Measurements from ENCODE around the gene CWF19L1. TPM values are rescaled to one million over a fixed set of nuclear protein-coding genes. Genes with fewer than 3 reads are reported as not detected.
"Not testable (repeated sequence)": the region's sequence is repeated elsewhere in the genome, so short reads cannot be mapped to it uniquely, and the experiment has no call there.

The CWF19L1 gene
- polyA plus RNA-seq, 2 of the 4 experiments (the other 2 are of a cell fraction) = 24.7 to 30.2 TPM

- peak; percentile 93 to 97 for ATAC-seq
- Histone ChIP-seq H3K4me3 (peak within 1 kb of the TSS; percentile 79), H3K4me1 (peaks cover 27% of the 10 kb centered on the region), H3K27ac (peak within 1 kb of the TSS; percentile 89 to 95), H3K9me3 (no peaks in the 10 kb centered on the region), H3K4me2 (peak within 1 kb of the TSS; percentile 85)
- POLR2A ChIA-PET = interaction anchor here (0.5 to 1.6 kb wide), 12 partner anchors 11 to 309 kb away, joined by 3 to 8 read pairs (median 3); partner anchors contain the start of genes CWF19L1 and SCD
- CTCF ChIA-PET = interaction anchor here (0.6 to 1.1 kb wide), 5 partner anchors 12 to 269 kb away, joined by 3 to 6 read pairs (median 4); no protein-coding TSS in a partner anchor
- FAIRE-seq = peak; percentile 18
- TF ChIP-seq ZFP36 (IDR thresholded peaks at IDR 0.05; ENCODE audit: borderline replicate concordance, partially characterized antibody) = no peak
- no peak for TF ChIP-seq ATOH8 (CRISPR knock-in tag; IDR thresholded peaks at IDR 0.05; ENCODE audit: low read depth)
- peak; percentile 73 for TF ChIP-seq MAFK (IDR thresholded peaks at IDR 0.05; ENCODE audit: partially characterized antibody)
- TF ChIP-seq KDM5A (IDR thresholded peaks at IDR 0.05) = peak; percentile 60
- peak; percentile 92 for TF ChIP-seq POLR2A (IDR thresholded peaks at IDR 0.05; ENCODE audit: low read length)
- TF ChIP-seq TFCP2L1 (CRISPR knock-in tag; IDR thresholded peaks at IDR 0.05) = no peak
- TF ChIP-seq, protein P1, sequence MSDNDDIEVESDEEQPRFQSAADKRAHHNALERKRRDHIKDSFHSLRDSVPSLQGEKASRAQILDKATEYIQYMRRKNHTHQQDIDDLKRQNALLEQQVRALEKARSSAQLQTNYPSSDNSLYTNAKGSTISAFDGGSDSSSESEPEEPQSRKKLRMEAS (IDR thresholded peaks at IDR 0.05) = peak; percentile 83
- peak; percentile 96; the same call in 1 of the 2 replicates for TF ChIP-seq PHF8 (IDR thresholded peaks at IDR 0.05; ENCODE audit: borderline replicate concordance, low read depth)
- peak; percentile 79 for TF ChIP-seq E2F6 (IDR thresholded peaks at IDR 0.05; ENCODE audit: borderline replicate concordance, low read depth)
- TF ChIP-seq MYC (IDR thresholded peaks at IDR 0.05; ENCODE audit: borderline replicate concordance, low read length) = no peak
- TF ChIP-seq FOSB (CRISPR knock-in tag; IDR thresholded peaks at IDR 0.05) = no peak
- no peak for TF ChIP-seq CBX2 (IDR thresholded peaks at IDR 0.05; ENCODE audit: borderline replicate concordance, low read depth)
- peak; percentile 62 to 91; a peak in 4 of 5 replicates for TF ChIP-seq JUN (IDR thresholded peaks at IDR 0.05)
- TF ChIP-seq ELK1 (IDR thresholded peaks at IDR 0.05; ENCODE audit: low read depth, low read length) = no peak
- TF ChIP-seq KDM1A (IDR thresholded peaks at IDR 0.05; ENCODE audit: low read depth) = no peak
- TF ChIP-seq, protein P2, sequence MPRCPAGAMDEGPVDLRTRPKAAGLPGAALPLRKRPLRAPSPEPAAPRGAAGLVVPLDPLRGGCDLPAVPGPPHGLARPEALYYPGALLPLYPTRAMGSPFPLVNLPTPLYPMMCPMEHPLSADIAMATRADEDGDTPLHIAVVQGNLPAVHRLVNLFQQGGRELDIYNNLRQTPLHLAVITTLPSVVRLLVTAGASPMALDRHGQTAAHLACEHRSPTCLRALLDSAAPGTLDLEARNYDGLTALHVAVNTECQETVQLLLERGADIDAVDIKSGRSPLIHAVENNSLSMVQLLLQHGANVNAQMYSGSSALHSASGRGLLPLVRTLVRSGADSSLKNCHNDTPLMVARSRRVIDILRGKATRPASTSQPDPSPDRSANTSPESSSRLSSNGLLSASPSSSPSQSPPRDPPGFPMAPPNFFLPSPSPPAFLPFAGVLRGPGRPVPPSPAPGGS (IDR thresholded peaks at IDR 0.05) = peak; percentile 75; the same call in 1 of the 3 replicates
- DNase-seq (ENCODE audit: low read depth in 1 of 2, low spot score in 1 of 2) = peak; percentile 89 to 97
- 3% methylated on average over 30 of the region's 63 CpGs for WGBS (ENCODE audit: missing lambda C conversion rate)
Measured at GRCh38 chr10:100286051-100287033, 18.9 kb upstream of the CWF19L1 start, which contains the start of gene BLOC1S2. BLOC1S2 (minus strand) TSS chr10:100286680; CDS start chr10:100286659, 21 bp downstream.

- ChIA-PET POLR2A (interaction anchor here (1.6 kb wide), 1 partner anchor 10 kb away, joined by 8 read pairs; no protein-coding TSS in a partner anchor), CTCF (interaction anchor here (1.0 to 1.1 kb wide), 2 partner anchors 16 to 249 kb away, joined by 3 to 4 read pairs; no protein-coding TSS in a partner anchor)
- H3K9me3 ChIP-seq; DNase-seq (ENCODE audit: low read depth in 1 of 2, low spot score in 1 of 2); FAIRE-seq; ATAC-seq: not testable (repeated sequence)
- Histone ChIP-seq H3K4me1 (peaks cover 27% of the 10 kb centered on the region), H3K27ac (peak overlapping the region; percentile 89 to 95), H3K4me3 (peak overlapping the region; percentile 79), H3K4me2 (peak overlapping the region; percentile 85)
- whole genome bisulfite sequencing (ENCODE audit: missing lambda C conversion rate) = 82% methylated on average over 12 of the region's 12 CpGs
Measured at GRCh38 chr10:100285326-100285725, 17.9 kb upstream of the CWF19L1 start.

All from A549 (cell line).